ENCODE data around the gene DCAF5.

DNA sequence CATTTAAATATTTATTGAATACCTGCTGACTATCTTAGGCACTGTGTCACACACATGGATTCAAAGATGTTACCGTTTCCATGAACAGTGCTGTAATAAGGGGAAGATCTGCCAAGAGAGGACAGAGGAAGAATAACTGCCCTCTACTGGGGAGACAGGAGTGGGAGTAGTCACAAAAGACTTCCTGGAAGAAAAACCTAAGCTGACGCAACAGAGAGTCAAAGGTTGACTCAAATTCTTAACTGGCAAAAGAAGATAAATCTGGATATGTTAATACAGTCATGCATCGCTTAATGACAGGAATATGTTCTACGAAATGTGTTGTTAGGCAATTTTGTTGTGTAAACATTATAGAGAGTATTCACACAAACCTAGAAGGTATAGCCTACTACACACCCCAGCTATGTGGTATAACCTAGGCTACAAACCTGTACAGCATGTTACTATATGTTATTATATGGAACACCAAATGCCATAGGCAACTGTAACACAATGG is 51.5 kb downstream of the DCAF5 start:
- TF ChIP-seq CTCF (IDR thresholded peaks at IDR 0.05) (peak; percentile 66 to 81 (median 76)), EP300 (IDR thresholded peaks at IDR 0.05) (no peak), POLR2A (IDR thresholded peaks at IDR 0.05; ENCODE audit: low read depth) (no peak)

Data from esophagus muscularis mucosa (tissue), 4 donors.